ENCODE results near the gene PEX6.

Gene PEX6

DNA sequence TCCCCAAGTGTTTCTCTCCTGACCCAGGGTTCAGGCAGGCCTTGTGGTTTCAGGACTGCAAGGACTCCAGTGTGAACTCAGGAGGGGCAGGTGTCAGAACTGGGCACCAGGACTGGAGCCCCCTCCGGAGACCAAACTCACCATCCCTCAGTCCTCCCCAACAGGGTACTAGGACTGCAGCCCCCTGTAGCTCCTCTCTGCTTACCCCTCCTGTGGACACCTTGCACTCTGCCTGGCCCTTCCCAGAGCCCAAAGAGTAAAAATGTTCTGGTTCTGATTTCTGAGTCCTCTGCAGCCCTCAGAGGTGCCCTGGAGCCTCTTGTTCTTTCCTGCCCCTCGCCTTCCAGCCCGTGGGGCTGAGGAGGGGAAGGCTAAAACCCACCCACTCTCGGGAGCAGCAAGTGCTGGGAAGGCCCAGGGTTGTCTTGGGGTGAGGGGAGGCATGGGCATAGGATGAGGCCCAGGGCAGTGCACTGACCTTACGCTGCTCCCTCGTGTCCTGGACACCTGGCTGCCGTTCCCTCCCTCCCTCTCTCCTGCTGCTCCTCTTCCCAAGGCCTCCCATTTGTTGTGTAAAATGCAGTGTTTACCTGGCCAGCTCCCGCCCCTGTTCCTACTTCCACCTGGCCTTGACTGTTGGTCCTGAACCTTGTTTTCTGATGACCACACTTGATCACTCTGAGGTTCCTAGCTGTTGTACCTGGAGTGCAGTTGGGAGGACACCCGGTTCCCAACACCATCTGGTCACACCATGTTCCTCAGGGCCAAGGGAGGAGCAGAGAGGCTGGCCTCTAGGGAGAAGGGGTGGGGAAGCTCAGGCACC, 39.8 kb downstream of the PEX6 start:
- no peak for TF ChIP-seq GATA2 (IDR thresholded peaks at IDR 0.05; ENCODE audit: low read depth, low read length)
- no peak for TF ChIP-seq GATA3 (IDR thresholded peaks at IDR 0.05; ENCODE audit: low read depth, low read length)

- TF ChIP-seq GATA2 (IDR thresholded peaks at IDR 0.05; ENCODE audit: low read depth, low read length) (no peak), GATA3 (IDR thresholded peaks at IDR 0.05; ENCODE audit: low read depth, low read length) (no peak)
Measured at GRCh38 chr6:42938428-42938796, 40.6 kb downstream of the PEX6 start.

- TF ChIP-seq GATA2 (IDR thresholded peaks at IDR 0.05; ENCODE audit: low read depth, low read length) (no peak), GATA3 (IDR thresholded peaks at IDR 0.05; ENCODE audit: low read depth, low read length) (no peak)
Measured at GRCh38 chr6:42937548-42938427, 41.2 kb downstream of the PEX6 start.

DNA sequence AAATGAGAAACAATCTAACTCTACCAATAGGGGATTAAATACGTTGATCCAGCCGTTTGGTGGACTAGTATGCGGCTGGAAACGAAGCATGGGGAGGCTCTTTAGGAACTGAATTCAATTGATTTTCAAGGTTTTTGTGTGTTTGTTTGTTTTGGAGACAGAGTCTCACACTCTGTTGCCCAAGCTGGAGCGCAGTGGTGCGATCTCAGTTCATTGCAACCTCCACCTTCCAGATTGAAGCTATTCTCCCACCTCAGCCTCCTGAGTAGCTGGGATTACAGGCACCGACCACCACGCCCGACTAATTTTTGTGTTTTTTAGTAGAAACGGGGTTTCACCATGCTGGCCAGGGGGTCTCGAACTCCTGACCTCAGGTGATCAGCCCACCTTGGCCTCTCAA, 42.6 kb downstream of the PEX6 start:
- no peak for TF ChIP-seq GATA3 (IDR thresholded peaks at IDR 0.05; ENCODE audit: low read depth, low read length)
- TF ChIP-seq GATA2 (IDR thresholded peaks at IDR 0.05; ENCODE audit: low read depth, low read length) = no peak

GRCh38 chr6:42935322-42935721, 43.7 kb downstream of the PEX6 start:
- no peak for TF ChIP-seq GATA3 (IDR thresholded peaks at IDR 0.05; ENCODE audit: low read depth, low read length)
- TF ChIP-seq GATA2 (IDR thresholded peaks at IDR 0.05; ENCODE audit: low read depth, low read length) = no peak

GRCh38 chr6:42933205-42933604, 45.8 kb downstream of the PEX6 start:
- TF ChIP-seq GATA3 (IDR thresholded peaks at IDR 0.05; ENCODE audit: low read depth, low read length) (no peak), GATA2 (IDR thresholded peaks at IDR 0.05; ENCODE audit: low read depth, low read length) (no peak)

DNA sequence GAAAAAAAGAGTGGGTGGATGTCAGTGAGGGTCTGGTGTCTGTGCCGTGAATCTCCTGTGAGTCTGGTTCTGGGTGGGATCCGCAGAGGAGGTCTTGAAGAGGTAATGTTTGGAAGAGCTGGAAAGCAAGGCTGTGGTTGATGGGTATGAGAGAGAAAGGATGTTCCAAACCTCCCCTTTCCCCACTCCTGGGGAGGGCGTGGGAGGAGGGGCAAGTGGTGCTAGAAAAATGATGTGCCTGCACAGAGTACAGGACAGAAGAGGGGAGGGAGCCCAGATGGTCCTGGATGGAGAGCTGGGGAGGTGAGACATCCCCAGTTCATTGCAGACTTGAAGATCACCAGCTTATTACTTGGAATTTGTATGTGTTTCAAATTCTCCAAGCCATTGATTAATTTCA, 46.6 kb downstream of the PEX6 start:
- TF ChIP-seq GATA2 (IDR thresholded peaks at IDR 0.05; ENCODE audit: low read depth, low read length) = no peak
- TF ChIP-seq GATA3 (IDR thresholded peaks at IDR 0.05; ENCODE audit: low read depth, low read length) = no peak

DNA sequence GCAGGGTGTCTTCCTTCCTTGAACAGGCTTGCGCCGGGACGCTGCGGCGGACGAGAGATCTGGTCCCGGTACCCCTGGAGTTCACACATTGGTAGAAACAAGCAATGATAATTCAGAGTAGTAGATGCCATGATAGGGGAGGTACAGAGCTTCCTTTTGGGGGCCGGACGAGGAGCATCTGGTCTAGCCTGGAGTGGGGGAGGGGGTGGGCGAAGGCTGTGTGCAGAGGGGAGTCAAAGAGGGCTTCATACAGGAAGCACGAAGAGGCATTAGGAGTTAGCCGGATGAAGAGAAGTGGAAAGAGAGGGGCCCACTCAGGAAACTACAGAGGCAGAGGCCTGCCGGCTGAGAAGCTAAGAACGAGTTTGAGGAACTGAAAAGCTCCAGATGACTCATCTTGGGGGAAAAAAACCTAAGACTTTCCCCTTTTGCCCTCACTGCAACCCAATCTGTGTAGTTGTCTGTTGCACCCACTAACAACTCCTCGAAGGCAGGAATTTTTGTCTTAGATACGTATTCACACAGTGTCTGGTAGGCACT, 49.1 kb downstream of the PEX6 start:
- TF ChIP-seq GATA3 (IDR thresholded peaks at IDR 0.05; ENCODE audit: low read depth, low read length) (no peak), GATA2 (IDR thresholded peaks at IDR 0.05; ENCODE audit: low read depth, low read length) (no peak)

GRCh38 chr6:42928986-42929820, 49.8 kb downstream of the PEX6 start, which contains the start of gene CNPY3:
Gene CNPY3, plus strand, starts transcription at chr6:42929480. Its CDS starts 91 bp downstream, at chr6:42929571.
- no peak for TF ChIP-seq GATA2 (IDR thresholded peaks at IDR 0.05; ENCODE audit: low read depth, low read length)
- TF ChIP-seq GATA3 (IDR thresholded peaks at IDR 0.05; ENCODE audit: low read depth, low read length) = no peak

DNA sequence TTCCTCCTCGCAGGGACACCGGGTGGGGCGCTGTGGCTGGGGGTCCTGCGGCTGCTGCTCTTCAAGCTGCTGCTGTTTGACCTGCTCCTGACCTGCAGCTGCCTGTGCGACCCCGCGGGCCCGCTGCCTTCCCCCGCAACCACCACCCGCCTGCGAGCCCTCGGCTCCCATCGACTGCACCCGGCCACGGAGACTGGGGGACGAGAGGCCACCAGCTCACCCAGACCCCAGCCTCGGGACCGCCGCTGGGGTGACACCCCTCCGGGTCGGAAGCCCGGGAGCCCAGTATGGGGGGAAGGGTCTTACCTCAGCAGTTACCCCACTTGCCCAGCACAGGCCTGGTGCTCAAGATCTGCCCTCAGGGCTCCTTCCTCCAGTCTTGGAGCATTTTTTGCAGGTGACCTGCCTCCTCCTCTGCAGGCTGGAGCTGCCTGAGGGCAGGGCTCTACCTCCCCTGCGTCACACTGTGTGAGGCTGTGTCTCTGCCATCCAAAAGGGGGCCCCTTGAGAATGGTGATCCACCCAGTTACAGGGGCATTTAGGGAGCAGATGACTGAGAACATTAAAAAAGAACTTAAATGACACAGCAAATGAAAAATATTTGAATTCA, 53.6 kb downstream of the PEX6 start:
- TF ChIP-seq GATA3 (IDR thresholded peaks at IDR 0.05; ENCODE audit: low read depth, low read length) (no peak), GATA2 (IDR thresholded peaks at IDR 0.05; ENCODE audit: low read depth, low read length) (no peak)

- TF ChIP-seq GATA3 (IDR thresholded peaks at IDR 0.05; ENCODE audit: low read depth, low read length) = no peak
- TF ChIP-seq GATA2 (IDR thresholded peaks at IDR 0.05; ENCODE audit: low read depth, low read length) = no peak
Measured at GRCh38 chr6:42923666-42924065, 55.3 kb downstream of the PEX6 start.

GRCh38 chr6:42921801-42922200, 57.2 kb downstream of the PEX6 start:
- TF ChIP-seq GATA3 (IDR thresholded peaks at IDR 0.05; ENCODE audit: low read depth, low read length) (no peak), GATA2 (IDR thresholded peaks at IDR 0.05; ENCODE audit: low read depth, low read length) (no peak)

- TF ChIP-seq GATA2 (IDR thresholded peaks at IDR 0.05; ENCODE audit: low read depth, low read length) (no peak), GATA3 (IDR thresholded peaks at IDR 0.05; ENCODE audit: low read depth, low read length) (no peak)
Measured at GRCh38 chr6:42916288-42916687, 62.7 kb downstream of the PEX6 start.
